PC-9 (cell line): ENCODE data around the gene SEMA4C. TPM values are rescaled to one million over a fixed set of nuclear protein-coding genes. Genes with fewer than 3 reads are reported as not detected.
A peak's percentile ranks its signal among the peaks of the same experiment; 100 is the strongest.

ENCODE experiments used
- BruUV-seq: library from RNA; stranded (reverse); fragments of 400-500 nt; replicated peaks from 2 replicates; lab custom pipeline; 2021; lab: Mats Ljungman, UMichigan
- CTCF ChIA-PET: fragments of 300-600 bp; sonication (Branson Sonifier 250); formaldehyde crosslinking; loops from one replicate; lab custom pipeline; 2022; ENCODE audit warnings: antibody characterized with exemption; lab: Charles Lee
- POLR2A ChIA-PET: fragments of 300-600 bp; sonication (Branson Sonifier 250); formaldehyde crosslinking; loops from one replicate; lab custom pipeline; 2022; ENCODE audit warnings: antibody characterized with exemption; ENCODE audit not compliant: unreplicated experiment; lab: Charles Lee
- DNase-seq, 2 experiments: peaks; one replicate each; pipeline versions ENCODE4 v3.0.0 to v3.0.0-alpha.2; 2015 to 2022; ENCODE audit warnings: mixed read lengths in 1 of 2
- H2AFZ ChIP-seq: fragments of 200-600 bp; sonication (generic); 2 replicates; pipeline ENCODE4 v1.8.1; 2017; ENCODE audit warnings: antibody characterized with exemption
- H3F3A ChIP-seq: fragments of 200-600 bp; sonication (generic); 2 replicates; pipeline ENCODE4 v1.8.1; 2017; ENCODE audit warnings: antibody characterized with exemption, mild to moderate bottlenecking, low read depth; ENCODE audit not compliant: insufficient read depth
- H3K27ac ChIP-seq: fragments of 200-600 bp; sonication (generic); 2 replicates; pipeline ENCODE4 v1.6.1; 2016; ENCODE audit warnings: mixed run types
- H3K27me3 ChIP-seq: fragments of 200-600 bp; sonication (generic); 2 replicates; pipeline ENCODE4 v1.6.1; 2016; ENCODE audit warnings: low read depth, mixed run types; ENCODE audit not compliant: insufficient read depth
- H3K36me3 ChIP-seq: fragments of 200-600 bp; sonication (generic); 2 replicates; pipeline ENCODE4 v1.6.1; 2016; ENCODE audit warnings: low read depth, mixed run types
- H3K4me1 ChIP-seq: fragments of 200-600 bp; sonication (generic); replicated peaks from 2 replicates; pipeline ENCODE4 v1.6.1; 2016; ENCODE audit warnings: mixed run types; ENCODE audit not compliant: insufficient read depth
- H3K4me2 ChIP-seq: fragments of 200-600 bp; sonication (generic); 2 replicates; pipeline ENCODE4 v1.6.1; 2017; ENCODE audit warnings: mixed run types
- H3K4me3 ChIP-seq: fragments of 200-600 bp; sonication (generic); 2 replicates; pipeline ENCODE4 v1.6.1; 2016; ENCODE audit warnings: mixed run types
- H3K79me2 ChIP-seq: fragments of 200-600 bp; sonication (generic); 2 replicates; pipeline ENCODE4 v1.6.1; 2017; ENCODE audit warnings: low read depth, mixed run types
- H3K9me2 ChIP-seq: fragments of 200-600 bp; sonication (generic); 2 replicates; pipeline ENCODE4 v1.8.1; 2017; ENCODE audit warnings: mild to moderate bottlenecking; ENCODE audit not compliant: insufficient read depth
- H3K9me3 ChIP-seq: fragments of 200-600 bp; sonication (generic); 2 replicates; pipeline ENCODE4 v1.8.1; 2016; ENCODE audit warnings: low read depth; ENCODE audit not compliant: insufficient read depth
- H4K20me1 ChIP-seq: fragments of 200-600 bp; sonication (generic); 2 replicates; pipeline ENCODE4 v1.8.1; 2017; ENCODE audit not compliant: insufficient read depth
- CTCF ChIP-seq: fragments of 200-600 bp; sonication (generic); conservative IDR thresholded peaks from 2 replicates; pipeline ENCODE4 v1.6.1; 2017; ENCODE audit warnings: mixed run types, antibody characterized with exemption, mild to moderate bottlenecking, moderate library complexity
- EZH2 ChIP-seq: fragments of 200-600 bp; sonication (generic); IDR thresholded peaks from 2 replicates; pipeline ENCODE4 v1.8.0; 2017; ENCODE audit warnings: antibody characterized with exemption, low read depth
- intact Hi-C: fragments of 100-400 bp; cut with micrococcal nuclease; formaldehyde crosslinking; loops from one replicate; pipeline ENCODE4 v1.10.0; 2022; ENCODE audit not compliant: unreplicated experiment
- total RNA-seq: library from RNA; stranded (reverse); gene quantifications from 2 replicates; pipeline ENCODE4 v1.2.3, GENCODE V29; 2021

SEMA4C gene
- total RNA-seq, 1 experiment from 2014 or later, result 52.8 TPM

DNA sequence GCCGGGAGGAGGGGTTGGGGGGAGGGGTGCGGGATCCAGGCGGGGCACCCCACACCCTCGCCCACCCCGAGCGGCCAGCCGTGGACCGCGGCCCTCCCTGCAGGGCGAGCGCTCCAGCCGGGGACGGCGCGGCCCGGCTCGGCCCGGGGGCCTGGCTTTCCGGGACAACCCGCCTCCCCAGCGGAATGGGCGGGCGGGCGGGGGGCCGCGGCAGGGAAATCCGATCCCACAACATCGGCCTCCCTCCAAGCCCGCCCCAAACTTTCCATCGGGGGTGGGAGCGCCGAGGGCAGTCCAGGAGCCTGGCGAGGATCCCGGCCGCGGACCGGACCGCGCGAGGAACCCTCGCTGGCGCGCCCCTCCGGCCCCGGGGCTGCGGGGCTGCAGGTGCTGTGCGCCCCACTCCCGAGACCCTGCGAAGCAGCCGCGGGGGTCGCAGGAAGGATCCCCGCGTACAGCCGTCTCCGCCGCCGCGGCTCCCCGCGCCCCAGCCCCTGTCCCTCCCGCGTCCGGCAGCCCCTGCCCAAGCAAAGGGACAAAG lies 529 bp downstream of the SEMA4C start:
- peaks cover 38% of the 10 kb centered on the region; the same call in 1 of the 2 replicates for H3F3A ChIP-seq
- peak overlapping the region; percentile 82 for H3K4me3 ChIP-seq
- no peak for TF ChIP-seq EZH2
- peak; percentile 28; the same call in 1 of the 2 replicates for TF ChIP-seq CTCF
- peak overlapping the region; percentile 96 for H3K4me2 ChIP-seq
- H3K9me2 ChIP-seq, result no peaks in the 10 kb centered on the region
- peaks cover 9% of the 10 kb centered on the region for H4K20me1 ChIP-seq
- H3K27ac ChIP-seq, result peak overlapping the region; percentile 43; the same call in 1 of the 2 replicates
- H3K36me3 ChIP-seq, result peaks cover 28% of the 10 kb centered on the region
- no peaks in the 10 kb centered on the region for H3K27me3 ChIP-seq
- intact Hi-C loops, result loop anchor here (1.0 to 2.0 kb wide), 2 partner anchors 11 to 25 kb away; partner anchors contain the start of gene ANKRD39
- BruUV-seq, result no TSS peak
- no peaks in the 10 kb centered on the region for H3K9me3 ChIP-seq
- peaks cover 43% of the 10 kb centered on the region for H3K4me1 ChIP-seq
- DNase-seq, result peak; percentile 53 to 77
- H3K79me2 ChIP-seq, result peaks cover 38% of the 10 kb centered on the region
- peak overlapping the region; percentile 98 for H2AFZ ChIP-seq
- CTCF ChIA-PET, result interaction anchor here (0.6 to 0.7 kb wide), 2 partner anchors 17 to 112 kb away, joined by 3 read pairs; no protein-coding TSS in a partner anchor
- POLR2A ChIA-PET, result no interaction called here

DNA sequence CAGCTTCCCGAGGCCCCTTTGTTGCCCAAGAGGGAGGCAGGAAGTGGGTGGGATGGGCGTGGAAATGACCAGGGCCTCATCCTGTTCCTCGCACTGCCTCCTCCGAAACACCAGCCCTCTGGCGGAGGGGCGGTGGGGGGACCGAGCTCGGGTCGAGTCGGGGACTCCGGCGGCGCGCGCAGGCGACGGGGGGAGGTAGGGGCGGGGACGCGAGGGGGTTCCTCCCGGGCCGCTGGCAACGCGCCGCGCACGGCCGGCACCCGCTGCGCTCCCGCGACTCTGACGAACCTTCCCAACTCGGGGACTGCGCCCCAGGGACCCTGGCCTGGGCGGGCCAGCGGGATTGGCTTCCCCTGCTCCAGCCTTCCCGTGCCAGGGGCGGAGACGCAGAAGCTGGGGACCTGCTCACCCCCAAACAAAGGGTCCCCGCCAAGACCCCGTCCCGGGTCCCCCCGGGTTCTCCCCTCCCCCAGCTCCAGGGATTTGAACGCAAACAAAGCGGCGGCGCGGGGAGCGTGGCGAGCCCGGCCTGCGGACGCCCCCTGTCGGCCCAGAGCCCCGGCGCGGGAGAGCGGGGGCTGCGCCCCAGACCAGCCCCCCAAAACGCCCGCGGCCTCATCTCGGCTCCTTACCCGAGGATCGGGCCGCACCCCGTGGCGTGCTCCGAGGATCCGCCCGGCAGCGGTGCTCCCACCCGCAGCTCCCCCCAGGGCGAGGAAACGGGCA lies 1.2 kb downstream of the SEMA4C start:
- Histone ChIP-seq H3K9me2 (no peaks in the 10 kb centered on the region), H3K27ac (peak overlapping the region; percentile 43; the same call in 1 of the 2 replicates), H3K79me2 (peaks cover 38% of the 10 kb centered on the region), H3K4me1 (peaks cover 37% of the 10 kb centered on the region), H3F3A (peaks cover 32% of the 10 kb centered on the region; the same call in 1 of the 2 replicates), H3K36me3 (peaks cover 34% of the 10 kb centered on the region), H4K20me1 (peaks cover 9% of the 10 kb centered on the region), H3K4me3 (peak overlapping the region; percentile 82), H3K9me3 (no peaks in the 10 kb centered on the region), H3K27me3 (no peaks in the 10 kb centered on the region), H2AFZ (peak overlapping the region; percentile 98), H3K4me2 (peak overlapping the region; percentile 96)
- ChIA-PET CTCF (interaction anchor here (0.6 to 1.3 kb wide), 5 partner anchors 11 to 327 kb away, joined by 3 to 14 read pairs (median 3); partner anchors contain the start of gene ANKRD39), POLR2A (interaction anchor here (0.6 to 0.9 kb wide), 5 partner anchors 10 to 243 kb away, joined by 4 to 13 read pairs (median 6); no protein-coding TSS in a partner anchor)
- BruUV-seq, result no TSS peak
- peak; percentile 72 to 87 for DNase-seq
- TF ChIP-seq EZH2 (no peak), CTCF (peak; percentile 86)
- intact Hi-C loops, result loop anchor here (1.0 to 2.0 kb wide), 3 partner anchors 10 to 83 kb away; partner anchors contain the start of gene ANKRD39
